HG03565 (cell line): ENCODE results near the gene UHMK1.
"Not testable (repeated sequence)": the region's sequence is repeated elsewhere in the genome, so short reads cannot be mapped to it uniquely, and the experiment has no call there.

Experiments used
- ATAC-seq: cut with Tn5 transposase; IDR thresholded peaks from one replicate; pipeline ENCODE4 v1.9.1; 2021; ENCODE audit warnings: mild to moderate bottlenecking, moderate library complexity; ENCODE audit not compliant: unreplicated experiment

Gene UHMK1, protein sequence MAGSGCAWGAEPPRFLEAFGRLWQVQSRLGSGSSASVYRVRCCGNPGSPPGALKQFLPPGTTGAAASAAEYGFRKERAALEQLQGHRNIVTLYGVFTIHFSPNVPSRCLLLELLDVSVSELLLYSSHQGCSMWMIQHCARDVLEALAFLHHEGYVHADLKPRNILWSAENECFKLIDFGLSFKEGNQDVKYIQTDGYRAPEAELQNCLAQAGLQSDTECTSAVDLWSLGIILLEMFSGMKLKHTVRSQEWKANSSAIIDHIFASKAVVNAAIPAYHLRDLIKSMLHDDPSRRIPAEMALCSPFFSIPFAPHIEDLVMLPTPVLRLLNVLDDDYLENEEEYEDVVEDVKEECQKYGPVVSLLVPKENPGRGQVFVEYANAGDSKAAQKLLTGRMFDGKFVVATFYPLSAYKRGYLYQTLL

DNA sequence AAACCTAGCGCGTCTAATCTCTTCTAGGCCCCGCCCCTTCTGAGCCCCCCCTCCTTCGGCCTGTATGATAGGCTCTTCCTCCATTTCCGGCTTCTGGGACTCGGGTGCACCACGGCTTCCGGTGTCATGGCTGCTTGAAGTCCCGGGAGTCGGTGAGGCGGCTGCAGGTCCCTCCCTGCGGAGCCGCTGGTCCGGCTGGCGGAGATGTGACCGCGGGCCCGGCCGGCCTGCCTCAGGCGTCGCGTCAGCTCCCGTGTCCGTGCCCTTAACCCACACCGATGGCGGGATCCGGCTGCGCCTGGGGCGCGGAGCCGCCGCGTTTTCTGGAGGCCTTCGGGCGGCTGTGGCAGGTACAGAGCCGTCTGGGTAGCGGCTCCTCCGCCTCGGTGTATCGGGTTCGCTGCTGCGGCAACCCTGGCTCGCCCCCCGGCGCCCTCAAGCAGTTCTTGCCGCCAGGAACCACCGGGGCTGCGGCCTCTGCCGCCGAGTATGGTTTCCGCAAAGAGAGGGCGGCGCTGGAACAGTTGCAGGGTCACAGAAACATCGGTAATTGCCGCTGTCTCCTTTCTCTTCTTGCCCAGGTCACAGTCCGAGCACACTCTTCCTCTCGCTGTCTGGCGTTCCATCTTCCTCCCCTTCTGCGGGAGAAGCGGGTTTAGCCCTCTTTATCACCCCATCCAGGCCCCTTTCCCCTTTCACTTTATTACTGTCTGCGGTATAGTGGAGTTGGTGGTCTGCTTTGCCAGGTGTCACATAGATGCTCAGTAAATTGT is at the start of gene UHMK1:
Gene UHMK1 (plus strand): TSS at position 96 of the 773 bp plus-strand sequence. CDS start 183 bp downstream, at position 279.
- ATAC-seq, result peak; percentile 92

DNA sequence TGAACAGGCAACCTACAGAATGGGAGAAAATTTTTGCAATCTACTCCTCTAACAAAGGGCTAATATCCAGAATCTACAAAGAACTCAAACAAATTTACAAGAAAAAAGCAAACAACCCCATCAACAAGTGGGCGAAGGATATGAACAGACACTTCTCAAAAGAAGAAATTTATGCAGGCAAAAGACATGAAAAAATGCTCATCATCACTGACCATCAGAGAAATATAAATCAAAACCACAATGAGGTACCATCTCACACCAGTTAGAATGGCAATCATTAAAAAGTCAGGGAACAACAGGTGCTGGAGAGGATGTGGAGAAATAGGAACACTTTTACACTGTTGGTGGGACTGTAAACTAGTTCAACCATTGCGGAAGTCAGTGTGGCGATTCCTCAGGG is 43.3 kb upstream of the UHMK1 start:
- not testable (repeated sequence) for ATAC-seq

DNA sequence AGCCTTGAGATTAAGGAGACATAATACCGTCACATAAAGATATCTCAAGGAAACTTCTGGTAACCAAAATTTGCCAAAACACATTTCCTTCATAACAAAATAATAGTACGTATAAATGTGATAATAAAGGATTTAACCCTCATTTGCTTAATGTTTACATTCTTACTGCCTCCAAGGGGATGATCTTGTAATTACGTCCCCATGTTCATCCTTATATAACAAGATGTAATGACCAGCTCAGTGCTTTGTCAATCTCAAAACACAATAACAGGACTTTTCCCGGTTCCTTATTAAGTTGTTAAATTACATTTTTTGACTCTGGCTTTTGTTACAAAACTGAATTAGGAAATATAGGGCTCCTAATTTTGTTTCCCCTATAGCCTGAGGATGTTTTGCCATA is 41.3 kb upstream of the UHMK1 start:
- no peak for ATAC-seq

DNA sequence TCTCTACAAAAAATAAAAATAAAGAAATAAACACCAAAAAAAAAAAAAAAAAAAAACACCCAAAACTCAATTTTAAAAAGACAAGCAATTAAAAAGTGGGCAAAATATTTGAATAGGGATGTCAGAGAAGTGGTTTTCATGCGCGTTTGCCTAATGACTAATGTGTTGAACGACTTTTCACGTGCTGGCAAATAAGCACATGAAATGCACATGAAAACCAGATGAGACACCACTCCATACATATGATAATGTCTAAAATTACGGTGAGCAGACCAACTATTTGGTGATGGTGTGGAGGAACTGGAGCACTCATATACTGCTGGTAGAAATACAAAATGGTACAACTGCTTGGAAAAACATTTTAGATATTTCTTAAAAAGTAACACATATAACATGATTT is 39.4 kb upstream of the UHMK1 start:
- ATAC-seq, result no peak

DNA sequence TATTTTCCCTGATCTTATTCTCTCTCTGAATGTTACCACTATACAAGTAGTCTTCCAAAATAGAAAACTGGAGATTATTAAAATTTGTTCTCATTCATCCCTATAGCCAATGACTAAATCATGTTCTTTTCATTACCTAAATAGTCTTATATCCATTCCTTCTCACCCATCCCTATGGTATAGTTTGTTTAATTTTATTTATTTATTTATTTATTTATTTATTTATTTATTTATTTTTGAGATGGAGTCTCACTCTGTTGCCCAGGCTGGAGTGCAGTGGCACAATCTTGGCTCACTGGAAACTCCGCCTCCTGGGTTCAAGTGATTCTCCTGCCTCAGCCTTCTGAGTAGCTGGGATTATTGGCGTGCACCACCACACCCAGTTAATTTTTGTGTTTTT is 35.2 kb upstream of the UHMK1 start:
- ATAC-seq, result not testable (repeated sequence)

DNA sequence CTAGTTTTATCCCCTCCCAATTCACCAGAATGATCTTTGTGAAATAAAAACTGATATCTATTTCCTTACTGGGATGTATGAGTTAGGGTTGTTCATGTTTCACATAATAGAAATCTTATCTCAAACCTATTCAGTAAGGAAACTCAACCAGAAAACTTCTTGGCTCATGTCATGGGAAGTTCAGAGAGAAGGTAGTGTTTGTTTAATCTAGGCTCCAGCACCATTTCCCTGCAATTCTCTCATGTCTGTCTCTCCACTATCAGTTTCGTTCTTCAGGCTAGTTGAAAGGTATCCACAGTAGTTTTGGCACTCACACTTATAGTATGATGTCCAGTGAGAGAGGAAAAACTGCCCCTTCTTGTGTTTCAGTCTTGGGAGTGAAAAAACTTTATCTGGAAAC is 34.6 kb upstream of the UHMK1 start:
- no peak for ATAC-seq

DNA sequence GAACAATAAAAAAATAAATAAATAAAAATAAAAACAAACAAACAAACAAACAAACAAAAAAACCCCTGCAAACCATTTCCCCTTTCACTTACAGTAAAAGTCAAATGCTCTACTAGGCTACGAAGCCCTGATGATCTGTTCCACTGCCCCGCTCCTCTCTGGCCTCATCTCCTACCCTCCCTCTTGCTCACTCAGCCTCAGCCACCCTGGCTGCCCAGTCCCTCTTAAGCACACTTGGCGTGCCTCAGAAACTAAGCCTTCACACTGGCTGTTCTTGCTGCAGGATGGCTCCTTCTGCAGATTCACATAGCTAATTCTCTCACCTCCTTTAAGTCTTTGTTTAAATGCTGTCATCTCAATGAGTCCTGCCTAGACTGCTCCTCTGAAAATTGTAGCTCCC is 30.8 kb upstream of the UHMK1 start:
- no peak for ATAC-seq

DNA sequence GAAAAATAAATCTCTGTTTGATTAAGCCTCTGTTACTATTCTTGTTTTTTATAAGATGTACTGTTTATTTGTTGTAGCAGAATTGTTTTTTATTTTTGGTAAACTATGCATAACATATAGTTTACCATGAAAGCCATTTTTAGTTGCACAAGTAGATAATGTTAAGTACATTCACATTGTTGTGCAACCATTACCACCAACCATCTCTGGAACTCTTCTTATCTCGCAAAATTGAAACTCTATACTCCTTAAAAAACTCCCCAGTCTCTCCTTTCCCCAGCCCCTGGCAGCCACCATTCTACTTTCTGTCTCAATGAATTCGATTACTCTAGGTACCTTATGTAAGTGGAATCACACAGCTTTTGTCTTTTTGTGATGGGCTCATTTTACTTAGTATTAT is 27.4 kb upstream of the UHMK1 start:
- no peak for ATAC-seq

DNA sequence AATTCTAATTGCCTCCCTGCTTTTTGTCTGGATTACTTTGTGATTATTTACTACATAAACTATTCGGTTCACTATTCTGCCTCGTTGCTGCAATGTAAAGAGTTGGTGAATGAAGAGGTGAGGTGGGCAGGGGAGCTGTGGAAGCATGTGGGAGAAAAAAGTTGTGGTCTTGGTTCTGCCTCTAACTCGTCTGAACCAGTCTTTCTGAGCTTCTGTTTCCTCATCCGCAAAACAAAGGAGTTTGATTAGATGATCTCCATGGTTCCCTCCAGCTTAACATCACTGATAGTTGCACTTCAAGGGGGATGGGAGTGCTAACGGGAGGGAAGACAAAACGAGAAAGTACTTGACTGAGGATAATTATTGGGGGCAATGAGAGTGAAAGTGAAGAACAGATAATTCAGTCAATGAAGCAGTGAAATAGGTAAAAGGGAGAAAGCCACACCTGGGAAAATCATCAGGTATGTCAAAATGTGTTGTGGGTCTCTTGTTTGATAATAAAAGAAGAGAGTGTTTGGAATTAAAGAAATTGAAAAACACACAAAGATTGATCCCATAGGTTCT is 26.2 kb upstream of the UHMK1 start:
- ATAC-seq, result no peak

DNA sequence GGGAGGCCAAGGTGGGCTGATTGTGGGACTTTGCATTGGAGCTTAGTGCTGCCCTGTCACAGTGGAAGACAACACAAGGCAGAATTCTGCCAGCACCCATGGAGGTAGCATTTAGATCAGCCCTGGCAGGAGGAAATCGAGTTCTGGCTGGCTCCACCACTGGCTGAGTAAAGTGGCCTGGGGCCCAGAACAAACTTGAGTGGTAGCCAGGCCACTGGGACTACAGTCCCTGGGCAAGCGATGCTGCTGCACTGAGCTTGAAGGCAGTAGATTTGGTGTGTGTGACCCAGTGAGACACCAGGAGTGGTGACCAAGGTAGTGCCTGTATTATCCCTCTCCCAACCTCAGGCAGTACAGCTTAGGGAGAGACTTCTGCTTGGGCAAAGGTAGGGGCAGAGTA is 22.5 kb upstream of the UHMK1 start:
- ATAC-seq, result no peak

DNA sequence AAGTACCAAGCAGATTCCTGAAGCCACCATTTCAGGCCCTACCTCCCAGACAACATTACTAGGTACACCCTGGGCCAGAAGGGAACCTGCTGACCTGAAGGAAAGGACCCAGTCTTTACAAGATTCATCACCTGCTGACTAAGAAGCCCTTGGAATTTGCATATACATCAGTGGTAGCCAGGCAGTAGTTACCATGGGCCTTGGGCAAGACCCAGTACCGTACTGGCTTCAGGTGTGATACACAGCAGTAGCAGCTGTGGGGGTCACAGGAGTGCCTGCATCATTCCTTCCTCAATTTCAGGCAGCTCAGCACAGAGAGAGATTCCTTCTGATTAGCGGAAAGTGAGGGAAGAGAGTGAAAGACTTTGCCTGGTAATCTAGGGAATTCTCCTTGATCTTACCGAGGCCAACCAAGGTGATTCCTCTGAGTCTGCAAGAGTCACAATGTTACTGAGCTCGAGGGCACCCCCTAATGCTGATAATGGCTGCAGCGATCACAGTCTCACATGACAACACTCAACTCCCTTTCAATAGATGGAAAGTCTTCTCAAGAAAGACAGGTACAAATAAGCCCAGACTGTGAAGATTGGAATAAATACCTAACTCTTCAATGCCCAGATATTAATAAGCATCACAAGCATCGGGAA is 22.0 kb upstream of the UHMK1 start:
- ATAC-seq, result no peak

DNA sequence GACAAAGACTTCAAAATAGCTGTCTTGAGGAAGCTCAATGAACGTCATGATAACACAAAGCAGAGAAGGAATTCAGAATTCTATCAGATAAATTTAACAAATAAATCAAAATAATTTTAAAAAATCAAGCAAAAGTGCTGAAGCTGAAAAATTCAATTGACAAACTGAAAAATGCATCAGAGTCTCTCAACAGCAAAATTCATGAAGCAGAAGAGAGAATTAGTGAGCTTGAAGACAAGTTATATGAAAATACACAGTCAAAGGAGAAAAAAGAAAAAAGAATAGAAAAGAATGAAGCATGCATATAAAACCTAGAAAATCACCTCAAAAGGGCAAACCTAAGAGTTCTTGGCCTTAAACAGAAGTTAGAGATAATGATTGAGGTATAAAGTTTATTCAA is 21.0 kb upstream of the UHMK1 start:
- no peak for ATAC-seq

DNA sequence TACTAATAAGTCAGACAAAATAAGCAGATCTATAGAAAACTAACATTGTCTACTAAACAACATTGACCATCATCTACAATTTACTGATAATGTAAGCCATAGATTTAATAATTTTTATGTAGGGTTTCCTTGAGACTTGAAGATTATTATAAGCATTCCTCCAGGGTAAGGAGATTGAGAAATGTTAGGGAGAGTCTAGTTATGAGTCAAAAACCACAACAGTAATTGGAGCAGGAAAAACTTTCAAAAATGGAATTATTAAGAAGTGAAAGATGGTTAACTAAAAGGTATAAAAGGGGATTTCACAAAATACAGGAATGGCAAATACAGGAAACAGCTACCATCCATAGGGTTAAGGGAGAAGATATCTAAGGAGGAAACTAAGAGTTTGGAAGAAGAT is 12.4 kb upstream of the UHMK1 start:
- no peak for ATAC-seq

DNA sequence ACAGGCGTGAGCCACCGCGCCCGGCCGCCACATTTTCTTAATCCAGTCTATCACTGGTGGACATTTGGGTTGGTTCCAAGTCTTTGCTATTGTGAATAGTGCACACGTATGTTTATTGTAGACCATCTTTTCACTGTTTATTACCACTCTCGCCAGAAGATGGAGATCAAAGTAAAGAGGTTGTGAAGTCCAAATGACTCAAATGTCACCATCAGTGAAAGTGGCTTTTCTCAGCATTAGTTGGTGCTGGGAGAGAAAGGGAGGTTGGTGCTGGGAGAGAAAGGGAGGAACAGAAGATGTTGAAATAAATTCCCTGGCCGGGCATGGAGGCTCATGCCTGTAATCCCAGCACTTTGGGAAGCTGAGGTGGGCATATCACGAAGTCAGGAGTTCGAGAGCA is 10.4 kb upstream of the UHMK1 start:
- ATAC-seq, result no peak

DNA sequence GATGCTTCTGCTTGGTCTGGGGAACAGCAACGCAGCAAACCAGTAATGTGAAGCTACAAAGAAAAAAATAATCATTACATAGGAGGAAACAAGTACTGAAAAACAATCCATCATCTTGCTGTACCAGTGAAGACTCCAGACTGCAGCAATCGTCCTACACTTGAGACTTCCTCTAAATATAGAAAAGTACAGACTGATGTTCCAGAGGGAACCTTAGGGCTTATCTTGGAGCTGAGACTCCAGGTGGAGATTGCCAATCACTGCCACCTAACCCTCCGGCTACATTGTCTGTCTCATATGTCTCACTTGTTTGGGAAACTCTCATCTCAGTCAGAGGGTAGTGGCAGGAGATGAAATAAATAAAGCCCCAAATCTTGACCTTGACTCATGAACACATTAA is 9.4 kb upstream of the UHMK1 start:
- ATAC-seq, result no peak

DNA sequence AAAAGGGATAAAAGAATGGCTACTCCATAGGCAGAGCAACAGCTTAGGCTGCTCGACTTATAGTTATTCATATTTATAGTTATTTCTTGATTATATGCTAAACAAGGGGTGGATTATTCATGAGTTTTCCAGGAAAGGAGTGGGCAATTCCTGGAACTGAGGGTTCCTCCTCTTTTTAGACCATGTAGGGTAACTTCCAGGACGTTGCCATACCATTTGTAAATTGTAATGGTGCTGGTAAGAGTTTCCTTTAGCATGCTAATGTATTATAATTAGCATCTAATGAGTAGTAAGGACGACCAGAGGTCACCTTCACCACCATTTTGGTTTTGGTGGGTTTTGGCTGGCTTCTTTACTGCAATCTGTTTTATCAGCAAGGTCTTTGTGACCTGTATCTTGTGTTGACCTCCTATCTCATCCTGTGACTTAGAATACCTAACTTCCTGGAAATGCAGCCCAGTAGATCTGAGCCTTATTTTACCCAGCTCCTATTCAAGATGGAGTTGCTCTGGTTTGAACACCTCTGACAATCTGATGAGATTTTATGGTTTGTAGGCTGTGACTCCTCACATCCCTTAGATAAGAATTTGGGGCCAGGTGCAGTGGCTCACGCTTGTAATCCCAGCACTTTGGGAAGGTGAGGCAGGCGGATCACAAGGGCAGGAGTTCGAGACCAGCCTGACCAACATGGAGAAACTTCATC is 1.9 kb upstream of the UHMK1 start:
- ATAC-seq, result not testable (repeated sequence)

DNA sequence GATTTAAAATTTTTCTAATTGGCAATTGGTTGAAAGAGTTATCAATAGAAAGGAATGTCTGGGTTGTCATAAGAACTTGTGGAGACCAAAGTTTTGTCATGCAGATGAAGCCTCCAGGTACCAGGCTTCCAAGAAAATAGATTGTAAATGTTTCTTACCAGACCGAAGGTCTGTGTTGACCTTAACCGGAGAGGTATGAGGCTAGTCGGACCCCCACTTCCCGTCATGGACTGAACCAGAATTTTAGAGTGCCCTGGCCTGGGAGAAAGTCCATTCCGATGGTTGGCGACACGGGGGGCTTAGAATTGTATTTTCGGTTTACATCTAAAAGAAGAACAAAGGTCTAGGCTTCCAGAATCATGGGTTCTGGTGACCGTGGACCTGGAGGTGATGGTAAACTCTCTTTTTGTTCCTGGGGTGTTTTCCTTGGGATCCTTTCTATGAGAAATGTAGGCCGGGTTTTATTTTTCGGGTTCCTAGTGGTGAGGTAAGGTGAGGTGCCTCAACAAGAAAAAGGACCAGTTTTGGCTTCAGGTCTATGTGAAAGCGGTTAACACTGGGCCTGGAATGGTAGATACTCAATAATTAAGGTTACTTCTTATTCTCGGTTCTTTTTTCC is 405 bp upstream of the UHMK1 start:
- no peak for ATAC-seq

DNA sequence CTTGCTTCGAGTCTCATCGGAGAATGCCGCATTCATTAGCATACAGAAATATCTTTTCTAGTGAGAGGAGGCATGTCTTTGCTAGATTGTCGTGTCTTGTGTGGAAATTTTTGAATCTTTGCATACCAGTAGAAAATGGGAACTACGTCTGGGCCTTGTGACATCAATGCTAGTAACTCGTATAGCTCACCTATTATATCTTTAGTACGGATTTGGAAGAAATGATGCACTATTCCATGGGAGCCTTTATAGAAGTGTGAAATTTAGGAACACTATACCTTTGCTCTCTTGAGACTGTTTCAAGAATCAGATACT is 835 bp downstream of the UHMK1 start:
- no peak for ATAC-seq

DNA sequence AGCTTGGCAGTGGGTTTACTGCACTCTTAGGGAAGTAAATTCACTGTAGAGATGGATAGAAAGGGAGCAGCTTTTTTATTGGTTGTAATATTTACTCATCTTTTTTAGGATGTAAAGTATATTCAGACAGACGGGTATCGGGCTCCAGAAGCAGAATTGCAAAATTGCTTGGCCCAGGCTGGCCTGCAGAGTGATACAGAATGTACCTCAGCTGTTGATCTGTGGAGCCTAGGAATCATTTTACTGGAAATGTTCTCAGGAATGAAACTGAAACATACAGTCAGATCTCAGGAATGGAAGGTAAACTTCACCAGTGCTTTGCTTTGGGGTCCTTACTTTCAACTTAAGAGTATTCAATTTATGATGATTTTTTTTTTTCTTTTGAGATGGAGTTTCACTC is 3.2 kb downstream of the UHMK1 start:
- no peak for ATAC-seq

DNA sequence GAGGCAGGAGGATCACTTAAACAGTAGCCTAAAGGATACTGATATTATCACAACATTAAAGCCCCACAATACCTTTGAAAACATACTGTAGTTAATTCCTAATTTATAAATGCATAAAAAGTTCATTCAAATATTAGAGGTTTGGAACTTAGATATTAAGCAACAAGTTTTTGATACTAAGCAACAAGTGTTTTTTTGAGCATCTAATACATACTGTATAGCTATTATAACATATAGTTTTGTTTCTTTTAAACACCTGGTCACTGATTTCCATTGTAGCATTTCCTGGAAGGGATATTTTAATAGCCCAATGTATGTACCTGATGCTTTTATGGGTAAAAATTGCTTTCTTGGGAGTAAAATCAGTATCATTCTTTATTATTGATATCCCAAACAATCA is 4.5 kb downstream of the UHMK1 start:
- ATAC-seq, result no peak

DNA sequence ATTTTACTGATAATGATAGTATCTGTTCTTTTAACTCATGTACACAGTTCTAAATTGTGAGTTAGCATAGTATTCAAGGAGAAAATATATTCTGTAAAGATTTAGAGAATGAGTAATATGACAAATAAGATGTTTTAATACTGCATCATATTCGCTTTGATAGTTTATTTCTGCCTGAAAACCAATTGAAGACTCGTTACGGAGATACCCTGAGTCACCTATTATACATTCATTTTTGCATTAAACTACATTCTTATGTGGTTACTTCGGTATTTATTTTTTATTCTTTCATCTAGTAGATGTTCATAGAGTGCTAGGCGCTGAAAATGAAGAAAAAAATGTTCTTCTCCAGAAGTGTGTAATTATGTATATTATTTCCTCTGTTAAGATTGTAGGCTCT is 5.3 kb downstream of the UHMK1 start:
- ATAC-seq, result no peak
